B cell (primary cell): ENCODE data around the gene TNFRSF19.

Experiments used
- EZH2 ChIP-seq: IDR thresholded peaks from 2 replicates; pipeline ENCODE4 v1.6.1; 2012; ENCODE audit warnings: borderline replicate concordance, low read depth, mild to moderate bottlenecking, moderate library complexity, low read length; ENCODE audit not compliant: insufficient read depth, poor library complexity, severe bottlenecking
- TF ChIP-seq, protein P1 (sequence below): fragments of 200-600 bp; IDR thresholded peaks from one replicate; pipeline ENCODE4 v1.8.0; 2022; ENCODE audit warnings: antibody characterized with exemption, mild to moderate bottlenecking

DNA sequence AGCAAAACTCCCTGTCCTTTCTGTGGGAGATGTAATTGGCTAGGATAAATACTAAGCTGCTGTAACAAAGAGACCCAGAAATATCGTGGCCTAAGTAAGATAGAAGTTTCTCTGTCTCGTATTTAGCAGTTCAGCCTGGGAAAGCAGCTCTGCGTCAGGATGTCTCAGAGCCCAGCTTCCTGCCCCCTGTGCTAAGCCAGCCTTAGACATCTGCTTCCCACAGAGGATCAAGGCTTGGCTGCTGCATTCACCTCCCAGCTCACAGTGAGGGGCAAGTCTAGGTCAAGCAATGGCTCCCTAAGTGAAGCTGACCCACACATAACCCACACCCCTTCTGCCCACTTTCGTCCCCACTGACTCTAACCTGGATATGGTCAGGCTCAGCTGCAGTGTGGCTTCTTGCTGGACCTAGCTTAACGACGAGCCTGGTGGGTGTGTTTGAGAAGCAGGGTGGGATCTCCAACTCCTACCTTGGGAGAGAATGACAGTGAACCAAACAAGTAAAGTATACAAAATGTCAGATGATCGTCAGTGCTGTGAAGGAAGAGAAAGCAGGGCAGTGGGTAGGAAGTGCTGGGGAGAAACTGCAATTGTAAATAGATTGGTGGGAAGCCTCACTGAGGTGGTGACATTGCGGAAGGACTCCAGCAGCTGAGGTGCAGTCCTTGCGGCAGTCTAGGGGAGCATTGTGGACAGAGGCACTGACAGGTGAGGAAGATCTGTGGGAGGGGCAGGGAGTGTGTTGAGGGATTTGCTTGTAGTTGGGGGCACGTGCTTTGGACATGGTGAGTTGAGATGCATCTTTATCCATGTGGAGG lies 82.9 kb downstream of the TNFRSF19 start:
- TF ChIP-seq, protein P1, sequence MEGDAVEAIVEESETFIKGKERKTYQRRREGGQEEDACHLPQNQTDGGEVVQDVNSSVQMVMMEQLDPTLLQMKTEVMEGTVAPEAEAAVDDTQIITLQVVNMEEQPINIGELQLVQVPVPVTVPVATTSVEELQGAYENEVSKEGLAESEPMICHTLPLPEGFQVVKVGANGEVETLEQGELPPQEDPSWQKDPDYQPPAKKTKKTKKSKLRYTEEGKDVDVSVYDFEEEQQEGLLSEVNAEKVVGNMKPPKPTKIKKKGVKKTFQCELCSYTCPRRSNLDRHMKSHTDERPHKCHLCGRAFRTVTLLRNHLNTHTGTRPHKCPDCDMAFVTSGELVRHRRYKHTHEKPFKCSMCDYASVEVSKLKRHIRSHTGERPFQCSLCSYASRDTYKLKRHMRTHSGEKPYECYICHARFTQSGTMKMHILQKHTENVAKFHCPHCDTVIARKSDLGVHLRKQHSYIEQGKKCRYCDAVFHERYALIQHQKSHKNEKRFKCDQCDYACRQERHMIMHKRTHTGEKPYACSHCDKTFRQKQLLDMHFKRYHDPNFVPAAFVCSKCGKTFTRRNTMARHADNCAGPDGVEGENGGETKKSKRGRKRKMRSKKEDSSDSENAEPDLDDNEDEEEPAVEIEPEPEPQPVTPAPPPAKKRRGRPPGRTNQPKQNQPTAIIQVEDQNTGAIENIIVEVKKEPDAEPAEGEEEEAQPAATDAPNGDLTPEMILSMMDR = no peak
- no peak for TF ChIP-seq EZH2
